ENCODE data around the gene HIBCH.

DNA sequence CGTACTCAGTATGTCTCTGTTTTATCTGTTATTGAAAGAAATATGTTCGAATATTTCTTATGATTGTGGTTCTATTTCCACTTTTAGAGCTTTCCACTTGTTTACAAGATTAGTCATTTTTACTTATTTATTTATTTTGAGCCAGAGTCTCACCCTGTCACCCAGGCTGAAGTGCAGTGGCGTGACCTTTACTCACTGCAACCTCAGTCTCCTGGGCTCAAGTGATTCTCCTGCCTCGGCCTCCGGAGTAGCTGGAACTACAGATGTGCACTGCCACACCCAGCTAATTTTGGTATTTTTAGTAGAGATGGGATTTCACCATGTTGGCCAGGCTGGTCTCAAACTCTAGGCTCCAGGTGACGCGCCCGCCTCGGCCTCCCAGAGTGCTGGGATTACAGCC lies 53.3 kb downstream of the HIBCH start:
- TF ChIP-seq, protein P1, sequence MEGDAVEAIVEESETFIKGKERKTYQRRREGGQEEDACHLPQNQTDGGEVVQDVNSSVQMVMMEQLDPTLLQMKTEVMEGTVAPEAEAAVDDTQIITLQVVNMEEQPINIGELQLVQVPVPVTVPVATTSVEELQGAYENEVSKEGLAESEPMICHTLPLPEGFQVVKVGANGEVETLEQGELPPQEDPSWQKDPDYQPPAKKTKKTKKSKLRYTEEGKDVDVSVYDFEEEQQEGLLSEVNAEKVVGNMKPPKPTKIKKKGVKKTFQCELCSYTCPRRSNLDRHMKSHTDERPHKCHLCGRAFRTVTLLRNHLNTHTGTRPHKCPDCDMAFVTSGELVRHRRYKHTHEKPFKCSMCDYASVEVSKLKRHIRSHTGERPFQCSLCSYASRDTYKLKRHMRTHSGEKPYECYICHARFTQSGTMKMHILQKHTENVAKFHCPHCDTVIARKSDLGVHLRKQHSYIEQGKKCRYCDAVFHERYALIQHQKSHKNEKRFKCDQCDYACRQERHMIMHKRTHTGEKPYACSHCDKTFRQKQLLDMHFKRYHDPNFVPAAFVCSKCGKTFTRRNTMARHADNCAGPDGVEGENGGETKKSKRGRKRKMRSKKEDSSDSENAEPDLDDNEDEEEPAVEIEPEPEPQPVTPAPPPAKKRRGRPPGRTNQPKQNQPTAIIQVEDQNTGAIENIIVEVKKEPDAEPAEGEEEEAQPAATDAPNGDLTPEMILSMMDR (conservative IDR thresholded peaks at IDR 0.05; ENCODE audit: low read length): no peak
- no peak for TF ChIP-seq EZH2phosphoT487 (IDR thresholded peaks at IDR 0.05; ENCODE audit: borderline replicate concordance, low read depth, low read length)
